ENCODE measurements around the gene ZSWIM9.

The ZSWIM9 gene

GRCh38 chr19:48203794-48204628, 33.5 kb downstream of the ZSWIM9 start:
- H3K27ac ChIP-seq (ENCODE audit: extremely low read depth, low read depth, low read length) = peak overlapping the region; percentile 37
- peak overlapping the region; percentile 63 for H3K4me3 ChIP-seq (ENCODE audit: low read depth, low read length)
- no peaks in the 10 kb centered on the region for H3K9me3 ChIP-seq (ENCODE audit: control insufficient read depth, insufficient read depth, low read depth, low read length)
- ChIA-PET CTCF (interaction anchor here (0.6 to 3.6 kb wide), 15 partner anchors 13 to 638 kb away, joined by 3 to 23 read pairs (median 4); no protein-coding TSS in a partner anchor), POLR2A (interaction anchor here (0.5 to 2.9 kb wide), 27 partner anchors 8 to 588 kb away, joined by 3 to 54 read pairs (median 5); partner anchors contain the start of genes CARD8, LIG1, PLA2G4C and RPL18)
- no peaks in the 10 kb centered on the region for H3K36me3 ChIP-seq (ENCODE audit: control insufficient read depth in 2 of 2, insufficient read depth in 1 of 2, low read length in 2 of 2)
- H3K4me1 ChIP-seq (ENCODE audit: control insufficient read depth, insufficient read depth, low read length) = peaks cover 5% of the 10 kb centered on the region; the same call in 1 of the 2 replicates
- TF ChIP-seq SCRT1 (tag by site-specific recombination; IDR thresholded peaks at IDR 0.05; ENCODE audit: borderline replicate concordance) (peak; percentile 95), ZBTB7A (tag by site-specific recombination; IDR thresholded peaks at IDR 0.05; ENCODE audit: low read depth) (0 out of 2 replicates have a peak, but pooled peaks have one; percentile 34), ZNF398 (tag by site-specific recombination; IDR thresholded peaks at IDR 0.05) (0 out of 2 replicates have a peak, but pooled peaks have one; percentile 36), MYNN (tag by site-specific recombination; IDR thresholded peaks at IDR 0.05; ENCODE audit: borderline replicate concordance) (peak; percentile 93), ZFP69B (tag by site-specific recombination; IDR thresholded peaks at IDR 0.05) (peak; percentile 95), EGR2 (tag by site-specific recombination; IDR thresholded peaks at IDR 0.05; ENCODE audit: low read depth) (peak; percentile 57), ZNF561 (tag by site-specific recombination; IDR thresholded peaks at IDR 0.05; ENCODE audit: borderline replicate concordance) (peak; percentile 48; the same call in 1 of the 2 replicates), KLF1 (tag by site-specific recombination; IDR thresholded peaks at IDR 0.05) (peak; percentile 32; the same call in 1 of the 2 replicates), ZNF350 (tag by site-specific recombination; IDR thresholded peaks at IDR 0.05) (no peak), GLIS1 (tag by site-specific recombination; IDR thresholded peaks at IDR 0.05) (peak; percentile 71), PATZ1 (tag by site-specific recombination; IDR thresholded peaks at IDR 0.05) (peak; percentile 78), ZNF2 (tag by site-specific recombination; IDR thresholded peaks at IDR 0.05) (no peak; the same call in 1 of the 2 replicates), IKZF3 (tag by site-specific recombination; IDR thresholded peaks at IDR 0.05) (peak; percentile 87), PBX3 (CRISPR knock-in tag; IDR thresholded peaks at IDR 0.05) (no peak), ZNF366 (tag by site-specific recombination; conservative IDR thresholded peaks at IDR 0.05) (peak; percentile 73), TSHZ1 (tag by site-specific recombination; IDR thresholded peaks at IDR 0.05; ENCODE audit: borderline replicate concordance) (no peak), KLF8 (tag by site-specific recombination; IDR thresholded peaks at IDR 0.05) (peak; percentile 39), ZNF529 (tag by site-specific recombination; IDR thresholded peaks at IDR 0.05; ENCODE audit: insufficient replicate concordance) (no peak), ZNF341 (tag by site-specific recombination; IDR thresholded peaks at IDR 0.05; ENCODE audit: low read depth) (peak; percentile 49; the same call in 1 of the 2 replicates), ZNF24 (tag by site-specific recombination; IDR thresholded peaks at IDR 0.05) (no peak), ZXDB (tag by site-specific recombination; IDR thresholded peaks at IDR 0.05) (peak; percentile 43), ZFHX2 (tag by site-specific recombination; conservative IDR thresholded peaks at IDR 0.05) (peak; percentile 77), ZNF391 (tag by site-specific recombination; IDR thresholded peaks at IDR 0.05; ENCODE audit: borderline replicate concordance, low read depth) (peak; percentile 59; the same call in 1 of the 2 replicates), MZF1 (tag by site-specific recombination; IDR thresholded peaks at IDR 0.05; ENCODE audit: borderline replicate concordance) (peak; percentile 72), ZNF692 (tag by site-specific recombination; IDR thresholded peaks at IDR 0.05) (peak; percentile 97)

Data from HEK293 (cell line).